Ovary (tissue), 9 donors: ENCODE results near the gene FUT4. TPM values are rescaled to one million over a fixed set of nuclear protein-coding genes. Genes with fewer than 3 reads are reported as not detected.

Source experiments
- DNase-seq, 5 donors: peaks; one replicate each; pipeline ENCODE4 v3.0.0-alpha.2; 2019 to 2020
- H3K27ac ChIP-seq, 2 donors: fragments of 200-600 bp; one replicate each; pipeline versions ENCODE4 v1.5.1 to v1.8.0; 2019 to 2022
- H3K27me3 ChIP-seq: fragments of 200-600 bp; one replicate; pipeline ENCODE4 v1.8.0; 2022
- H3K36me3 ChIP-seq: fragments of 200-600 bp; sonication (generic); one replicate; pipeline ENCODE4 v1.5.1; 2019
- H3K4me1 ChIP-seq: one replicate; pipeline ENCODE4 v1.8.1; 2013; ENCODE audit warnings: mild to moderate bottlenecking, moderate library complexity; ENCODE audit not compliant: insufficient read depth
- H3K4me3 ChIP-seq: fragments of 200-600 bp; sonication (generic); one replicate; pipeline ENCODE4 v1.5.1; 2017
- H3K9me3 ChIP-seq, 2 donors: fragments of 200-600 bp in 1 of 2; sonication (generic) in 1 of 2; one replicate each; pipeline versions ENCODE4 v1.5.1 to v1.8.1; 2013 to 2019; ENCODE audit warnings: mild to moderate bottlenecking in 1 of 2, moderate library complexity in 1 of 2
- EP300 ChIP-seq: sonication (generic); formaldehyde crosslinking; IDR thresholded peaks from one replicate; pipeline ENCODE4 v1.6.1; 2017; ENCODE audit warnings: antibody characterized with exemption
- POLR2A ChIP-seq: fragments of 450-650 bp; IDR thresholded peaks from one replicate; pipeline ENCODE4 v1.6.1; 2017; ENCODE audit warnings: antibody characterized with exemption, mild to moderate bottlenecking, moderate library complexity
- WGBS, 3 donors: extraction: QIAGEN DNeasy Blood & Tissue Kit in 1 of 3; methylation state at CpG; one replicate each; pipeline versions ENCODE4 v1.1.5 to v1.1.7; 2013 to 2017; 5-methylcytosine and 5-hydroxymethylcytosine counted together
- intact Hi-C, 4 donors: fragments of 100-400 bp; cut with DNase I; formaldehyde crosslinking; loops; one replicate each; pipeline versions ENCODE4 v1.11.0 to v1.15.1; 2022 to 2023
- polyA plus RNA-seq, 2 donors: library from polyadenylated mRNA; stranded (reverse); fragments of 200-250 nt in 1 of 2; fragments of 350-450 nt in 1 of 2; fragmentation: Illumina TruSeq in 1 of 2; extraction: RNeasy Lipid Tissue Mini Kit (QIAGEN cat#74804) in 1 of 2; gene quantifications; one replicate each; pipeline ENCODE4 v1.2.3, GENCODE V29; 2013 to 2014
- total RNA-seq, 7 donors: library from RNA; depleted of rRNA in 2 of 7; stranded (reverse); fragments of >200 nt in 2 of 7; fragmentation: NEBNext Ultra II Directional in 3 of 7; extraction: Animal tissue kit (Norgen Biotek cat#: 25700) in 3 of 7; gene quantifications; one replicate each; pipeline versions ENCODE4 v1.1.0 to v1.2.4, GENCODE V29; 2016 to 2023
- TF ChIP-seq, protein P1 (sequence below), 3 donors: fragments of 450-650 bp in 2 of 3; fragments of 200-600 bp in 1 of 3; IDR thresholded peaks; one replicate each; pipeline versions ENCODE4 v1.5.1 to v1.8.0; 2016 to 2022; ENCODE audit warnings: antibody characterized with exemption in 3 of 3, mild to moderate bottlenecking in 1 of 3
- donor health status: DM: no; HTN: no; CAD: no; lungs with moderate emphysema.
- donor health status: DM: no; HTN: no; CAD: no.
- donor health status: Bipolar disorder and iron deficiency.
- donor health status: DM: yes; HTN: yes; CAD: no.
- donor health status: DM: no; HTN: no; CAD: no.
- donor health status: DM: yes; HTN: yes; CAD: no.

FUT4 gene
- total and polyA plus RNA-seq, 9 donors: 2.7 to 7.3 (median 5.7) TPM

DNA sequence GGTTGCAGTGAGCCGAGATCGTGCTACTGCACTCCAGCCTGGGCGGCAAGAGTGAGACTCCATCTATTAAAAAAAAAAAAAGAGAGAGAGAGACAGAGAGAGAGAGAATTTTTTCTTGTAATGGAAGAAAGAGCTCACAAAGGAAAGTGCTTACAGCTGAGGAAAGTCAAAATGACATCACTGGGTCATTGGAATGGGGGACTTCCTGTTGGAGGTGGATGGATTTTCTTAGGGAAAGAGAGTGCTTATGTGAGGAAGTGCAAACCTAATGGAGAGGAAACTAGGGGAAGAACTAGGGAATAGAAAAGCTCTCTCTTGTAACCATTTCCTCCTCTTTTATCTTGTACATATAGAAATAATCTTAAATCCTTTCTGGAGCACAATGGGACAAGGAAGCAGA, 17.1 kb downstream of the FUT4 start:
- Histone ChIP-seq H3K4me1 (no peaks in the 10 kb centered on the region), H3K27me3 (no peaks in the 10 kb centered on the region), H3K27ac (no peak overlapping the region), H3K9me3 (no peaks in the 10 kb centered on the region), H3K4me3 (no peak overlapping the region), H3K36me3 (no peaks in the 10 kb centered on the region)
- intact Hi-C loops: no loop called here
- 95 to 99% (median 99%) methylated on average over 3 of the region's 3 CpGs for WGBS, 3 donors
- no peak for DNase-seq
- TF ChIP-seq EP300 (no peak), POLR2A (no peak)
- TF ChIP-seq, protein P1, sequence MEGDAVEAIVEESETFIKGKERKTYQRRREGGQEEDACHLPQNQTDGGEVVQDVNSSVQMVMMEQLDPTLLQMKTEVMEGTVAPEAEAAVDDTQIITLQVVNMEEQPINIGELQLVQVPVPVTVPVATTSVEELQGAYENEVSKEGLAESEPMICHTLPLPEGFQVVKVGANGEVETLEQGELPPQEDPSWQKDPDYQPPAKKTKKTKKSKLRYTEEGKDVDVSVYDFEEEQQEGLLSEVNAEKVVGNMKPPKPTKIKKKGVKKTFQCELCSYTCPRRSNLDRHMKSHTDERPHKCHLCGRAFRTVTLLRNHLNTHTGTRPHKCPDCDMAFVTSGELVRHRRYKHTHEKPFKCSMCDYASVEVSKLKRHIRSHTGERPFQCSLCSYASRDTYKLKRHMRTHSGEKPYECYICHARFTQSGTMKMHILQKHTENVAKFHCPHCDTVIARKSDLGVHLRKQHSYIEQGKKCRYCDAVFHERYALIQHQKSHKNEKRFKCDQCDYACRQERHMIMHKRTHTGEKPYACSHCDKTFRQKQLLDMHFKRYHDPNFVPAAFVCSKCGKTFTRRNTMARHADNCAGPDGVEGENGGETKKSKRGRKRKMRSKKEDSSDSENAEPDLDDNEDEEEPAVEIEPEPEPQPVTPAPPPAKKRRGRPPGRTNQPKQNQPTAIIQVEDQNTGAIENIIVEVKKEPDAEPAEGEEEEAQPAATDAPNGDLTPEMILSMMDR (IDR thresholded peaks at IDR 0.05): no peak

DNA sequence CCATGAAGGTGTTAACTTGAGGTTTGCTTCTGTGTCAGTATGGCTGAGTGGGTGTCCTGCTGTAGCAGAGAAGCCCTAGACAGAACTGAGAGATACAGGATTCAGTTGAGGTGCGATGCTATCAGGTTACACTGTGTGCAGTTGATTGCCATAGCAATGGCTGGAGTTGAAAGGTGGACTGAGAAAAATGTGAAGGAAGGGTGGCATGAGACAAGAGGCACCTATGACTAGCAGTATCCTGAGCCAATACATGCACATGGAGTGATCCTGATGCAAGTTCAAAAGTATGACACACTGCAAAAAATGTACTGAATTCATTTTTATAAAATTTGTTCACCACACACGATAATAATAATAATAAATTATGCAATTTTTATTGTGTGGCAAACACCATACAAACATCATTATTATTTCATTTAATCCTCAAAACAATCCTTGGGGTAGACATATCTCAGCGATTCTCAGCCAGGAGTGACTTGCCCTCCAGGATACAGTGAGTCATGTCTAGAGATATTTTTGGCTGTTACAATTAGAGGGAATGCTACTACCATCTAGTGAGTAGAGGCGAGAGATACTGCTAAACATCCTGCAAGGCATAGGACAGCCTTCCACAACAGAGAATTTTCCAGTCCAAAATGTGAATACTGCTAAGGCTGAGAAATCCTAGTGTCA, 19.6 kb downstream of the FUT4 start:
- no peak overlapping the region for H3K27ac ChIP-seq

DNA sequence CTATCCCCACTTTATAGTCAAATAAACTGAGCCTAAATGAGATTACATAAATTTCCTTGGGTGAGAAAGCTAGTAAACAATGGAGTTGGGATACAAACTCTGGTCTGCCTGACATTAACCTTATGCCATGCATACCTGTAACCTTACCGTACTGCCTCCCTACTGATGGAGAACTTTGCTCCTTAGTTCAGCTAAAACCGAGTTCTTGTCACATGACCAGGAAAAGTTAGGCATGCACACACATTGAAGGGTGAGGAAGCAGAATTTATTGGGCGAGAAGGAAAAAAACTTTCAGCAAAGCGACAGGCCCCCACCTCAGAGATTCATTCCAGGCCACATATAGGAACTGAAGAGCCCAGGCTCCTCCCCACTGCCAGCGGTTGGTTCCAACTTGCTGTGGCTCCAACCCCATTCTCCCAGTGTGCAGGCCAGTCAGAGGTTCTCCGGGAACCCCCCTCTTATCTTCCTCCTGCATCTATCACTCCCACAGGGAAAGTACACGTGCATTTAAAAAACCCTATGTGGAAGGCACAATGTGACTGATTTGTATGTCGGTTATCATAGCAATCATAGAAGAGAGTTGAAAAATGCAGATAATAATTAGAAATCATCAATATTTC, 20.2 kb downstream of the FUT4 start:
- Histone ChIP-seq H3K4me1 (no peaks in the 10 kb centered on the region), H3K9me3 (no peaks in the 10 kb centered on the region), H3K36me3 (no peaks in the 10 kb centered on the region), H3K27ac (no peak overlapping the region), H3K27me3 (no peaks in the 10 kb centered on the region), H3K4me3 (no peak overlapping the region)
- intact Hi-C loops: no loop called here
- WGBS, 3 donors: 77 to 79% (median 77%) methylated on average over 8 of the region's 8 CpGs
- TF ChIP-seq POLR2A (no peak), EP300 (no peak)
- TF ChIP-seq, protein P1 (IDR thresholded peaks at IDR 0.05): no peak
- DNase-seq: no peak

More for the DNA sequence above, 19.6 kb downstream of the FUT4 start:
- H3K4me3 ChIP-seq: no peak overlapping the region
- no peak for TF ChIP-seq POLR2A
- TF ChIP-seq, protein P1 (IDR thresholded peaks at IDR 0.05): no peak
- H3K27me3 ChIP-seq: no peaks in the 10 kb centered on the region
- DNase-seq: no peak
- no peaks in the 10 kb centered on the region for H3K4me1 ChIP-seq
- no peaks in the 10 kb centered on the region for H3K9me3 ChIP-seq
- intact Hi-C loops: no loop called here
- WGBS, 3 donors: 23 to 28% (median 25%) methylated on average over 4 of the region's 4 CpGs
- no peaks in the 10 kb centered on the region for H3K36me3 ChIP-seq

DNA sequence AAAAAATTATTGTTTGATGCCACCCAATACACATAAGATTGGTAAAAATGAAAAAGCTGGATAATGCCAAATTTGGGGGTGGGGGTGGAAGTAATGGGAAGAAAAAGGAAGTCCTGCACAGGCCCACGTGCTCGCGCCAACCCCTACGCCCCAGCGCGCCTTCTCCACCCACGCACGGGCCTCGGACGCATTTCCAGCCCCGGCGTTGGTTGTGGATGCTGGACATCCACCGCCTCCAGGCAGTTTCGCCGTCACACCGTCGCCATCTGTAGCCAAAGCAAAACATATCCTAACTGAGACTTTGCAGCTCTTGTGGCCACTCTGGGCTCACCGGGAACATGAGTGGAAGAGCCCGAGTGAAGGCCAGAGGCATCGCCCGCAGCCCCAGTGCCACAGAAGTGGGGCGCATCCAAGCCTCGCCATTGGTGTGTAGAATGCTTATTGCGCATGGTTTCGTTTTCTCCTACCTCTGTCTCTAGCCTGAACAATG, 23.5 kb downstream of the FUT4 start, which contains the start of gene PIWIL4:
Gene PIWIL4, plus strand, starts transcription at position 188 of the 490 bp plus-strand sequence. Its CDS starts 151 bp downstream, at position 339.
- 93 to 96% (median 95%) methylated on average over 25 of the region's 25 CpGs for whole genome bisulfite sequencing, 3 donors
- intact Hi-C loops: no loop called here
- no peak for DNase-seq
- no peak within 1 kb of the TSS for H3K4me3 ChIP-seq
- H3K27ac ChIP-seq: no peak within 1 kb of the TSS
- no peaks in the 10 kb centered on the region for H3K27me3 ChIP-seq
- TF ChIP-seq POLR2A: no peak
- TF ChIP-seq, protein P1 (IDR thresholded peaks at IDR 0.05): no peak
- TF ChIP-seq EP300: no peak
- H3K36me3 ChIP-seq: no peaks in the 10 kb centered on the region
- H3K4me1 ChIP-seq: no peaks in the 10 kb centered on the region
- H3K9me3 ChIP-seq: no peaks in the 10 kb centered on the region
